Measurements from ENCODE around the gene DCN.

The DCN gene

DNA sequence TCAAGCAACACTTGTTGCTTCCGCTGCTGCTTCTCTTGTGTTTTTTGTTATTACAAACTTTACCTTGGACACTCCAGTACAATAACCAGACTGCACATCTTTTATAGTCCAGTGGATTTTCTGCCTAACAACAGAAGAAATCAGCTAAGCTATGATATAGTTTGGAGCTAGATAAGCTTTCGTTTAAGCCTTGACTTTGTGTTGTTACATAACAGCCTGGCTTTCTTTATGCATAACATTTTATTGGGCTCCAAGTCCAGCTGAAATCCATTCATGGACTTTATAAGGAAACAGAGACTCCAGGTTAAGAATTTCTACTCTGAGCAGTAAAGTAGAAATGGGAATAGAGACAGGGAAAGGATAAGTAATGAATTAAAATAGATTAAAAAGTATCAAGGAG, 3.5 kb upstream of the DCN start:
- no peak for DNase-seq (ENCODE audit: low spot score)

DNA sequence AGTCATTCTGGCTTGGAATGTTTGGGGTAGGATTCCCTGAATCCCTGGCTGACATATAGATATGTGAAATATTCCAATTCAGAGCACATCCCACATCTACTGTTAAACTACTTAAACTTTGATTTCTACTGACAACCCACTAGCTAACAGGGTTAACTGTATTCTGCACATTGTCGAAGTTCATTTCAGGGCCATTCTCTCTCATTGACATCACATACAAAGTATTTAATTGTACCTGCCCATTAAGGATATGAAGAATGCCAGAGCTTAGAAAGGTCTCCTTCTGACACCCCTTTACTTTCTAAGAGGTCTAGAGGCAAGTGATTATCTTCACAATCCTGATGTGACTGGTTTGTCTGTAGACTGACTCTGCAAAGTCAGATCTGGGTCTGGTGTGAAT, 2.8 kb upstream of the DCN start:
- no peak for DNase-seq (ENCODE audit: low spot score)

DNA sequence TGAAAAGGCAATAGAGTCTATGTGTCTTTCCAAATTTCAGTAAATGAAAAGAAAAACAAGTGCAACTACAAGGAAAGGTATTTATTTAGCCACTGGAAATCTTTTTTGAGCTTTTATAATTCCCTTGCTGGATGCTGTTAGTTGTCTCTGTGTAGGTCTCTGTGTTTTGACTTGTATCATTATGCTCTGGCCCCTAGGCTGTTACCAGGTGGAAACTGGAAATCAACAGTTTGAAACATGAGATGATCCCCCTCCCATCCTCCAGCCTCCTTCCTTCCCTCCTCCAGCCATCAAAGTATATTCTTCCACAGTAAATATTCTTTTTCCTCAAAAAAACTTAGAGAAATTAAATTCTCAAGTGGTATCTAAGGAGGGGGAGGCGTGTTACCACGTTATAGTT, 934 bp upstream of the DCN start:
- no peak for DNase-seq (ENCODE audit: low spot score)

DNA sequence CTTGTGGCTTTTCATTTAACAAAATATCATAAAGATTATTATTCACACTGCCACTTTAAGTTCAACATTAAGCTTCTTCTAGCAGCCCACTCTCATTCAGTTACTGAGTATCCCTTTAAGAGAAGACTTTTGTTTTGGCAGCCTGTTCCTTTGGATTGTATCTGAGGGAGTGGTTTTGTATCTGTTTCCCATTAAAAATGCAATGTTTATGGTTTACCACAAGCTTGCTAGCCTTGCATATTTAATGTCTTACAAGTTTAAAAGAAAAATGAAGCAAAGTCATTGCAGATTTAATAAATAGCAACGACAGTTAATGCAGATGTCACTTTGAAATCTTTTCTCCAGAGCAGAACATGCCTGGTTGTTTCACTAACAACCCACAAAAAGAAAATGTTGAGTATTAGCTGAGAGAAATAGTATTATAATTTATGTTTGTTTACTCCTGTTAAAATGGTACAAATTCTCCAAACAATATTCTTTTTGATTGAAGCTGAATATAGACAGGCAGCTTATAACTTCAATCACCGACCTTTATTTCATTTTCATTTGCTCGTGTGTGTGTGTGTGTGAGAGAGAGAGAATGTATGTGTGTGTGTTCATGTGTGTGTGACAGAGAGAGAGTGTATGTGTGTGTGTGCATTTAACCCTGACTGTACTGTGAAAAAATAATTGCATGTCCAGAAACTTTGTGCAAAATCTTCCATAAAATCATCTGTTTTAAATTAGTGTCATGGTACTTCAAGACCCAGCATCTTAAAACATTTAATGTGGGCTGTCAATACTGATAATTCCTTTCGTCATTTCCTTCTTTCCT, 1.8 kb downstream of the DCN start:
- no peak for DNase-seq (ENCODE audit: low spot score)

DNA sequence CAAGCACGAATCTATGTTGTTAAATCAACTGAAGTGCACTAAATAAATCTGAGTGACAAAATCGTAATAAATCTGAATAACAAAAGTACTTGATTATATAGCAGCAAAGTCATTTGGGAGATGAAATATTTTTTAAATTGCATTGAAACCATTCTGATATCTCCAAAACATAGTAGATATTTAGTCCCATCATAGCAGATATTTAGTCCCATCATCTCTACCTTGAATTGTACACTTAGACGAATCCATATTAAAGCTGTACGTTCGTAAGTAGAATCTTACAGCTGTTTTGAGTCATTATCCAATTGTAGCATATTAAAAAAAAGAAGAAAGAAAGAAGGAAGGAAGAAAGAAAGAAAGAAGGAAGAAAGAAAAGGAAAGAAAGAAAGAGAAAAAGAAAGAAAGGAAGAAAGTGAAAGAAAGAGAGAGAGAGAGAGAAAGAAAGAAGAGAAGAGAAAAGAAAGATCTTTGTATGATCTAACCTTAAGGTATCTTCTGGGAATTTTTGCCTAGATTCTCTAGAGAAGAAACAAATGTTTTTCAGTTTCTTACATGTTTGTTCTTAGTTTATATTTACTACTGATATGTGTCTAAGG, 2.6 kb downstream of the DCN start:
- DNase-seq (ENCODE audit: low spot score): no peak

DNA sequence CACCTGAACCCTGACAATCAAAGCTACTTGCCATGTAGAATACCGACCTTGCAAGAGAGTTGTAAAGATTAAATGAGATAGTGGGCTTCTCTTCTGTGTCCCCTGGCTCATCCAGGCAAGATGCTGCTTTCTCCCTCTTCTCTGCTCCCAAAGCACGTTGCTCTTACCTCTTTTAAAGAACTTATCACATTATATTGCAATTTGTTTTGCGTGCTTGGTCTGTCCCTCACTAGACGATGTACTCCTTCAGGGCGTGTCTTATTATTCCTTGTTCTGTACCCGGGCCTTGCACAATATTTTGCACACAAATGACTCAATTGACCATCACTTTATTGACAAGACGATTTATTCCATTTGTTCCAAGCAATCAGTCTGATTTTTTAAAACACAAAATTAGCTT, 3.3 kb downstream of the DCN start:
- no peak for DNase-seq (ENCODE audit: low spot score)

DNA sequence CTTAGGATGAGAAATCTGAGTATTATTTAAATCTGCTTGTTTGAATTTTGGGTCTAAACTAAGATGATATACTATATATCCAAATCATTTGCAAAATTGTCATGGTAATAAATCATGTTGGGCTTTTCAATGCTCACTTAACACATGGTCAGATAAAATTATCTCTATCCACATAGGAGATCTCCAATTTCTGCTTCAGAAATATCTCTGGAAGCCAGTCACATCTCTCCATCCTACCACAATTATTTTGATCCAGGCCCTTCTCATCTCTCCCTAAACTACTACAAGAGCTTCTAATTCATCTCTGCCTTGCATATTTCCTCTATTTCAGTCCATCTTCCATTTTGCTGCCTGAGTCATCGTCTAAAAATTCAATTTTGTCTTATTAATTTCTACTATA, 3.8 kb downstream of the DCN start:
- DNase-seq (ENCODE audit: low spot score): no peak

DNA sequence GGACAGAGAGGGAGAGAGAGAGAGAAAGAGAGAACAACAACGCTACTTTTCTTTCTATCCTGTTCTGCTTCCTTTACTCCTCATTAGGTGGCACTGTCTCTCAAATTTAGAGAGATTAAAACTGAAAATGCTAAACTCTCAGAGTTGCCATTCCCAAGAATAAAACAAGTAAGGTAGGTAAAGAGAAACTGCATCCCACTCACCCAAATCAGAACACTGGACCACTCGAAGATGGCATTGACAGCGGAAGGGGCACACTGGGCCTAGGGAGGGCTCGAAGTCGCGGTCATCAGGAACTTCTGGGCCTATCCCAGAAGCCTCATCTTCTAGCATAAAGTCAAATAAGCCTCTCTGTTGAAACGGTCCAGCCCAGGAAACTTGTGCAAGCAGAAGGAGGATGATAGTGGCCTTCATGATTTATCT, 4.5 kb downstream of the DCN start:
- DNase-seq (ENCODE audit: low spot score): no peak

DNA sequence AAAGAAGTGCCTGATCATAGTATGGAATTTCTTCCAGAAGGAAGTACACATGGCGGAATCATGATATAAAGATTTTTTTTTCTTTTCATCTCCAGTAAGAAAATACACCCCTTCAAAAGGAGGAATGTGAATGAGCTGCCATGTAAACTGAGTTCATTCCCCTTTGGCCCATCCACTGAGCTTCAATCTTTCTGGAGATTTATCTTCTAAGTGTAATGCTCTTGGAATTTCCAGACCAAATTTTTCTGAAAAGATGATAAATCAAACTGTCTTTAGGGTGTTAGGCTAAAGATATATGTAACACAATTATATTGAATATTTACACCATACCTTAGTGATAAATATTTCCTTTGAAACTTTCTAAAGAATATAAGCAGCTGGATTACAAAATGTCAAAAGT, 5.2 kb downstream of the DCN start:
- no peak for DNase-seq (ENCODE audit: low spot score)

DNA sequence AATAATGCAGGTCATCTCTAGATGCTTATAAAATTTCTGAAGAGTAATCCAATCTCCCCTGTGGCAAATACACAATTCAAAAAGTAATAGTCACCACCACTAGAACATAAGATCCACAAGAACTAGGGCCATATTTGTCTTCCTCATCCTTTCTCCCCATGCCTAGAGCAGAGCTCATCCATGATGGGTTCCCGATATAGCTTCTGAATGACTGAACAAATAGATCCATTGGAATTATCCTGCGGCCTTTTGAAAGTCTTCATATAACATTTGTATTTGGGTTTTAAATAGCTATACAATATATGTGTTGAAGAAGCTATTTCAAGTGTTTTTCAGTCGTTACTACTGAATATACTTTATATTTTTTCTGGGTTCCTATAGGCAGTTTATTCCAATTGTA, 5.7 kb downstream of the DCN start:
- no peak for DNase-seq (ENCODE audit: low spot score)

DNA sequence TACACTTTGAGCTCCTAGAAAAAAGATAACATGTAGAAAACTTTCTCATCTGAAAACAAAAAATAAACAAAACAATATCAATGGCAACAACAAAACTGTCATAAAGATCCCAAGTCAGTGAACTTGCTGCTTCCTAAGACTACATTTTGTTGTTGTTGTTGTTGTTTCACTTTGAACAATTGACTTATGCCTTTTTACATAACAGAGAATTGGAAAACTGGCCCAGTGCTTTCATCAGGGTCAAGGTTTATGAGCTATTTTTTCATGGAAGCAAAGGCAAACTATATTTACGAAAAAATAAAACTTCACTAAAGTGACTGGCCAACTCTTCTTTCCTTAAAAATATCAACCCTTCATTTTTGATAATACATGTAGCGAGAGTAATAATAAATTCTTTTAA, 6.3 kb downstream of the DCN start:
- DNase-seq (ENCODE audit: low spot score): no peak

DNA sequence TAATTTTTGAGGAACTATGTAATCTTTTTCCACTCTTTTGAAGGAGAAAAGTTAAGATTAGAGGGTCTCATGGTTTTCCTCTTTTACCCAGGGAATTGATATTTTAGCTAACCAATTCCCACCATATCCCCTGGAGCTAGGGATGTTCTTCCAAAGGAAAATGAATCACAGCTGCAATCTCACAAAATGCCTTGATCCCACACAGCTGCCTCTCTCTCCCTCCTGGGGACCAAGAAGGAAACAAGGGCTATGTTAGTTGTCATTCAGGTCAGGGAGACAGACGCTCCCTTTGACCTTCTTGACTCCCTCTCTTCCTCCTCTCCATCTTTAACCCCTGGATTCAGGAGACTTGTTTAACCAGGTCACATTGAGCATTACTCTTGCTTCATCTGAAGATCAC, 9.5 kb downstream of the DCN start:
- no peak for DNase-seq (ENCODE audit: low spot score)

DNA sequence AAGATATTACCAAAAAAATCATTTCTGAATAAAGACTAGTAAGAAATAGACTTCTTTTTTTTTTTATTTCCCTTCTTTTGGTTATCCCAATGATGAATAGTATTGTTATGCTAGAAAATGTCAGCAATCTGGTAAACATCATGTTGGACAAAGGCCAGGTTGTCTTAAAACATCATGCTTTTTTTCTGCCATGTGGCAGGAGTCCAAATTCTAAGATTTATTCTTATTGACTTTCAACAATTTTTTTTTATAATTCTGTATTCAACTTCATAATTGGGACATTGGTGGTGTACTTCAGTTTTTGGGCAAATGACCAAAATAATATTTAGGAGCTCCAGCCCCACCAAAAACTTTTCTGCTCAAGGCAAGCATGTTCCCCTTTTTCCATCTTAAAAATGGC, 10.5 kb downstream of the DCN start:
- DNase-seq (ENCODE audit: low spot score): no peak

DNA sequence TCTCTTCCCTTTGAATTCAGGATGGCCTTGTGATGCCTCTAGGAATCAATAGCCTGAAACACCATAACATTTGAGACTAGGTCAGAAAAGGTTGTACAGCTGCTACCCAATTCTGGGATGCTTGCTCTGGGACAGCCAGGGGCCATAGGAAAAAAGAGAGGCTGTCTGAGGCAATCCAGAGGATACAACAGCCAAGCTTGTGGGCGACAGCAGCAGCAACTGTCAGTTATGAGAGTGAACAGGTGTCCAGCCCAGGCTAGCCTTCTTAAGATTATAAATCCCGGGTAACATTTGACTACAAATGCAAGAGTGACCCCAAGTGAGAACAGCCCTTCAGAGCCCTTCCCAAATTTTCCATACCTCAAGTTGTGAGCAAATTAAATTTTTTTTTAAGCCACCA, 11.1 kb downstream of the DCN start:
- no peak for DNase-seq (ENCODE audit: low spot score)

DNA sequence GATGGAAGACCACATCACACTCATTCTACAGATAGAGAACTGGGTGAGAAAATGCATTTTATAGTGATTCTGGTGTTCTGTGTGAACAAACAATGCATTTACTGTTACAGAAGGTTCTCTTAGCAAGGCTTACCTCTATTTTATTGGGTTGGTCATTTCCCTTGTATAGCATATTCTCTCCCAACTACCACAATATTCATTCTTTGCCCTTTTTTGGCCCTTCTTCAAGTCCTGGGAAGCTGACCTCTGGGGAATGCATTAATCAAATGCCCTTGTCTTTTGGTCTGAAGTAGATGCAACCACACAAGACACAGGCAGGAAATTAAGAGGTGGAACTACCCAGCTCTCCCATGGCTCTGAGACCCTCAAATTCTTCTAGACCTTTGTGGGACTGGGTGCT, 19.5 kb downstream of the DCN start:
- no peak for DNase-seq (ENCODE audit: low spot score)

DNA sequence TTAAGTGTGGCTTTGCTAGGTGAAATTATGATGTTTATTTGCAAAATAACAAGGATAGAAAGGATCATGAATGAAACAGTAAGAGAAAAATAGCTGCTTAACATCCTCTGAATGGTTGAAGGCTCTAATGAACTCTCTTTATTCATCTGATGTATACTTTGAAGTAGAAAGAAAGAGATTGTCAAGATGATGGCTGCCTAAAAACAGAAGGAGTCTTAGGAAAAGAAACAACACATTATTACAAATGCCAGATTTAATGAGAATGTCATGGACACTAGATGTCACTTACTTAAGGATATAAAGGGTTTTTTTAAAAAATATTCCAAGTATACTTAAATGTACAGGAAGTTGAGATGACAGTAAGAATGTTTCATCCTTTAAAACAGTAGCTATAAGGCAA, 21.6 kb downstream of the DCN start:
- DNase-seq (ENCODE audit: low spot score): no peak

DNA sequence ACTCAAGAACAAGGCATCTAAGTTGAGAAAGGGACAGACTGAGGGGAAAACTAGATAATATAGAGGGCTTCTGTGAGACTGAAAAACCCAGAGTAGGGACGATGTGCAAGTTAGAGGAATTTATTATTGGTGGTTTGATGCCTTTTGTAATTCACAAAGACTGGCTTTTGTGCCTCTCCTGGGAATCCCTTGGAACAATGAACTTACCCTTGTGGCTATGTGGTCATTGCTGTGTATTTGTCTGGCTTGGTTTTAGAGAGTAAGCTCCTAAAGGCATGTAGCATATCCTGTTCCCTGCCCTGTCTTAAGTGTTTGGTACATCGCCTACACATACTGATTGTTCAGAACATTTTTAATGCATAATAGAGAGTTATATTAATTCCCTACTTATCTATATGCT, 26.6 kb downstream of the DCN start:
- no peak for DNase-seq (ENCODE audit: low spot score)

DNA sequence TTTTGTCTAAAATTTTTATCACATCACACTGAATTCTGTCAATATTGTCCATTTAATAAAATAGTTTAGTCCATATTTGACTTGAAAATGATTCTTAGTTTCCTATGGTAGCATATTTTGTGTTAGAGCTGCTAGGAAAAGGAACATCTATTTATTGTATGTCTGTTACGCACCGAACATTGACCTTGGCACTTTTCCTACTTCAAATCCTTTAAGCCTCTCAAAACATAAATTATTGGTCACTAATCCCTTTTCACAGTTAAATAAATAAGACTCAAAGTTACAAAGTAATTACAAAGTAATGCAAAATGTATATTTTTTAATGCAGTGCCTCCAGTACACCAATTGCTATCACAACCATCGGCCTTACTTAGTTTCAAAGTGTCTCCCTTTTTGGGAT, 28.5 kb downstream of the DCN start:
- DNase-seq (ENCODE audit: low spot score): no peak

DNA sequence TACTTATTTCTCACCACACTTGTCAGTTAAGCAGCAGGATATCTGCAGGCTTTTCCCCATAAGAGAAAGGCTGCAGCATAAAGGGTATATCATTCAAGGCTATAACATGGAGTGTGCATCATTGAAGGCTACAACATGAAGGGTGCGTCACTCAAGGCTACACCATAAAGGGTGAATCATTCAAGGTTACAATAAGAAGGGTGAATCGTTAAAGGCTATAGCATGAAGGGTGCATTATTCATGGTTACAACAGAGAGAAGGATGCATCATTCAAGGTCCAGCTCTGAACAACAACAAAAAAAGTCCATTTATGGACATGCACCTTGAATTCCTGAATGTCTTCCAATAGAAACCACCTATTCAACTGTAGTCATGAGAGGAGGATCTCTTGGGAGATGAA, 38.6 kb downstream of the DCN start:
- DNase-seq (ENCODE audit: low spot score): no peak

DNA sequence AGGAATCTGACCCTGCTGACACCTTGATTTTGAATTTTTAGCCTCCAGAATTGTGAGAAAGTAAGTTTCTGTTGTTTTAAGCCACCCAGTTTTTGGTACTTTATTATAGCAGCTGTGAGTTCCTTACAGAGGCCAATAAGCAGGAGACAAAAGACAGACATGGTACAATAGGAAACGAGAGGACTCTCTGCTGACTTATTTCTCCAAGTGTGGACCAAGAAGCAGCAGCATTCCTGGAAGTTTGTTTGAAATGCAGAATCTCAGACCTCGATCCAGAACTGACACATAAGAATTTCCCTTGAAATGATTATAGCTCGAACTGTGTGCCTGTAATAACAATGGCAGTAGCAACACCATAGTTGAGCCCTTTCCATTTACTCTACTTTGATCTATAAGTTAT, 39.4 kb downstream of the DCN start:
- no peak for DNase-seq (ENCODE audit: low spot score)

DNA sequence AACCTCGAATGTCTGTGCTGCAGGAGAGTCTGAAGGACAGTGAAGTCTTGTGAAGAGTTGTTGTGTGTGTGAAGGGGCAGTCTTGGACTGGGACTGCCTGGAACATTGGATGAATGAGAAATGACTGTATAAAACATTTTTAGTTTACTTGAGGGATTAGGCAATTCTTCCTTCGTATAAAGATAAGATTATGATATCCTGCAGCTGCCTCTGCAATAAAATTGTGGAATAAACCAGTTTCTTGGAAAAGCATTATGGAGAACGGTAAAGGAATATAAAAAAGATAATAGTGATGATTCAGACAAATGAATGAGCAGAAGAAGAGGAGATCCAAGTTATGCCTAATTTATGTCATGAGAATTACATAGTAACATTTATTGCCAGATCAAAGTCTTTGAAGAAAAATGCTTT, 40.4 kb downstream of the DCN start:
- no peak for DNase-seq (ENCODE audit: low spot score)

DNA sequence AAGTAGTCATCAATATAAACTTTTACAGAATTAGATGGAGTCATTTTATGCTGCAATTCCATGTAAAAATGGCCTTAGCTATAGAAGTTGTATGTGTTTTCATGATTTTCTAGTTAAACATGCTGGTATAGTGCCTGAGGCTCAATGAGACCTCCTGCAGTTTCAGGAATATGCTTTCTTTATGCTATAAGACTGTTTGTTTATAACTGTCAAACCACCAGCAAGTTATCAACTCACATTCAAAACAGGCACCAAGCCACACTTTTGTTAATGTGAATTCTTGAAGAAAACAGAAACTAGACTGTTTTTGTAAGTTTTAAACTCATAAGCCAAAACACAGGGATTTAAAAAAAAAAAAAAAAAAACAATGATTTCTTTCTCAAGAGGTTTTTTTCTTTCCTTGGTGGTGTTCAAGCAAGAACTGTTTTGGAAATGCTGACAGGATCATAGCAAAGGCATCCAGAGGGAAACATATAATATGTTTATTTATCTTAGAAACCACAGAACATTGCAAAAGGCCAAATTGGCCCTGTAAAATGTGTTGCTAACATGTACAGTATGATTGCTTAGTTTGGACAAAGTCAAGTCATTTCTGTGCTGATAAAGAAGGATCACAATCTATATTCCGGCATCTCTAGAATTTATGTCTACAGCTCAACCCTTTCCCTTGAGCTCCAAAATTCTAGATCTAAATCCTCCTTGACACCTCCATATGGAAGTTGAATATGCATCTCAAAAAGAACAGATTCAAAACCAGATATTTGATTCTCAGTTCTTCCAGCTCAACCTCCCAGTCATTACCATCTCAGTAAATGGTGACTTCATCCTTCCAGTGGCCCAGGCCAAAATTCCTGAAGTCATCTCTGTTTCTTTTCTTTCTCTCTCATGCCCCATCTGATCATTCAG, 42.3 kb downstream of the DCN start:
- DNase-seq (ENCODE audit: low spot score): no peak

DNA sequence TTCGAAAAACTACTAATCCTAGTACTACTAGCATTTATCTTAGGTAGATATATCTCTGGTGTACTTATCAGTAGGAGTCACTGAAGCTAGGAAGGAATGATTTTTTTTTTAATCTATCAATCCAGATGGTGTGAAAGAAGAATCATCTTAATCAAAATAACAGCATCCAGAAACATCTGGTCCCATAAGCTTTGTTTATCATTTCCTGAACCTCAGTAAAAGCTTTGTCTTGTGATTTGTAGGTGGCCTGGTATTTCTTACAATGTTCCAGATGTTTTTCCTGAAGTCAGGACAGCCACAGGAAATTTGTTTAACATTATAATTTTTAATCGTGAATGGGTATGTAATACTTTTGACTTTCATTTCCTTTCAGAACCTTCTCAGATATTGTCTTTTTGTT, 43.3 kb downstream of the DCN start:
- no peak for DNase-seq (ENCODE audit: low spot score)

All from ecto neural progenitor cell (in vitro differentiated cells).